Measurements from ENCODE around the gene NACA2. TPM values are rescaled to one million over a fixed set of nuclear protein-coding genes. Genes with fewer than 3 reads are reported as not detected.

The NACA2 gene
- total RNA-seq, 1 experiment from 2014 or later, result not detected

GRCh38 chr17:61593426-61593825 is 2.4 kb upstream of the NACA2 start (continued):
- TF ChIP-seq ZNF317 (CRISPR knock-in tag; IDR thresholded peaks at IDR 0.05; ENCODE audit: borderline replicate concordance, low read depth), result no peak
- no peak for TF ChIP-seq ZSCAN18 (CRISPR knock-in tag; IDR thresholded peaks at IDR 0.05)
- TF ChIP-seq IRF1 (CRISPR knock-in tag; IDR thresholded peaks at IDR 0.05), result no peak

- no peak overlapping the region for H3K27ac Mint-ChIP-seq
- H3K4me3 Mint-ChIP-seq, result no peak overlapping the region
- DNase-seq (ENCODE audit: low spot score) (no peak), ATAC-seq (no peak)
- ChIA-PET CTCF (no interaction called here), POLR2A (no interaction called here)
- H3K36me3 Mint-ChIP-seq, result no peaks in the 10 kb centered on the region
- TF ChIP-seq FOXJ3 (CRISPR knock-in tag; IDR thresholded peaks at IDR 0.05; ENCODE audit: borderline replicate concordance), result no peak
- TF ChIP-seq ATF2 (CRISPR knock-in tag; IDR thresholded peaks at IDR 0.05; ENCODE audit: borderline replicate concordance, low read depth), result no peak
- no peak for TF ChIP-seq TEAD1 (CRISPR knock-in tag; IDR thresholded peaks at IDR 0.05)
- no peak for TF ChIP-seq STAT6 (CRISPR knock-in tag; conservative IDR thresholded peaks at IDR 0.05; ENCODE audit: low read depth)
- no peak for TF ChIP-seq ZNF219 (CRISPR knock-in tag; IDR thresholded peaks at IDR 0.05; ENCODE audit: borderline replicate concordance)
- TF ChIP-seq GRHL2 (CRISPR knock-in tag; IDR thresholded peaks at IDR 0.05; ENCODE audit: insufficient replicate concordance, severe bottlenecking), result no peak
- TF ChIP-seq PREB (CRISPR knock-in tag; IDR thresholded peaks at IDR 0.05; ENCODE audit: borderline replicate concordance), result no peak
- TF ChIP-seq ZNF396 (CRISPR knock-in tag; IDR thresholded peaks at IDR 0.05; ENCODE audit: borderline replicate concordance), result no peak
- no peak for TF ChIP-seq USF1 (CRISPR knock-in tag; IDR thresholded peaks at IDR 0.05)
- H3K27me3 Mint-ChIP-seq (ENCODE audit: low read depth), result no peaks in the 10 kb centered on the region
- H3K4me1 Mint-ChIP-seq, result no peaks in the 10 kb centered on the region
- H3K9me3 Mint-ChIP-seq, result no peaks in the 10 kb centered on the region
Observed at GRCh38 chr17:61591930-61592329, 911 bp upstream of the NACA2 start.

GRCh38 chr17:61589990-61590389 is 1.0 kb downstream of the NACA2 start:
- H3K9me3 Mint-ChIP-seq, result no peaks in the 10 kb centered on the region
- DNase-seq (ENCODE audit: low spot score) (no peak), ATAC-seq (no peak)
- ChIA-PET POLR2A (no interaction called here), CTCF (no interaction called here)
- no peaks in the 10 kb centered on the region for H3K27me3 Mint-ChIP-seq (ENCODE audit: low read depth)
- H3K27ac Mint-ChIP-seq, result no peak overlapping the region
- H3K4me1 Mint-ChIP-seq, result no peaks in the 10 kb centered on the region
- no peak overlapping the region for H3K4me3 Mint-ChIP-seq
- TF ChIP-seq ZNF138 (CRISPR knock-in tag; conservative IDR thresholded peaks at IDR 0.05) (no peak), IRF2 (CRISPR knock-in tag; IDR thresholded peaks at IDR 0.05; ENCODE audit: borderline replicate concordance, low read depth) (no peak), RORB (CRISPR knock-in tag; IDR thresholded peaks at IDR 0.05) (no peak), TEAD1 (CRISPR knock-in tag; IDR thresholded peaks at IDR 0.05) (no peak), ZNF416 (CRISPR knock-in tag; IDR thresholded peaks at IDR 0.05) (no peak), PREB (CRISPR knock-in tag; IDR thresholded peaks at IDR 0.05; ENCODE audit: borderline replicate concordance) (no peak), NR3C1 (CRISPR knock-in tag; conservative IDR thresholded peaks at IDR 0.05; ENCODE audit: low read depth) (no peak)
- H3K36me3 Mint-ChIP-seq, result no peaks in the 10 kb centered on the region

All from WTC11 (cell line).